ENCODE measurements around the gene WDR59. TPM values are rescaled to one million over a fixed set of nuclear protein-coding genes. Genes with fewer than 3 reads are reported as not detected.

WDR59 gene
- total and polyA plus RNA-seq, 8 donors = 23.0 to 62.3 (median 31.9) TPM

DNA sequence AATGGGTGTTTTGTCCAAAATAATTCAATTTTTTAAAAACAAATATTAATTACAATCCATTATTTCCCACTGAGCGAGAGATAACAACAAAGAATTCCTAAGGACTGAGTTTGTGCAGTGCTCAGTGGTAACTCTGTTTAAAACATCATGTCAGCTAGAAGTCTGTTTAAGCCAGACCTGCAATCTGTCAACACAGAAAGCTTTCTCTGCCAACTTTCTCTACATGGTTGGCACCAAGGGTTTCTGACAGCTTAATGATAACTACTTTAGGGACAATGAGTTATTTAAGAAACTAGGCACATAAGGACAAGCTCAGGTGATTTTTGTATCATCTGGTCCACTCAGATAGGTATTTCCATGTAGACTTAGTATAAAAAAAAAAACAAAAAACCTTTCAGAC, 81.8 kb downstream of the WDR59 start:
- DNase-seq = no peak
- Histone ChIP-seq H3K36me3 (peaks cover 2 to 13% (median 3%) of the 10 kb centered on the region in 3 donors), H3K4me3 (no peak overlapping the region), H3K4me1 (peaks cover 12 to 26% (median 18%) of the 10 kb centered on the region in 3 donors), H3K27me3 (no peaks in the 10 kb centered on the region), H3K27ac (no peak overlapping the region), H3K9me3 (no peaks in the 10 kb centered on the region)
- TF ChIP-seq CTCF (IDR thresholded peaks at IDR 0.05) = no peak
- ATAC-seq = peak; percentile 61 to 81 (median 64)
- intact Hi-C loops (cut with DNase I) = no loop called here
- 35 to 37% methylated on average over 1 of the region's 1 CpG for WGBS, 2 donors
- no peak for FAIRE-seq

DNA sequence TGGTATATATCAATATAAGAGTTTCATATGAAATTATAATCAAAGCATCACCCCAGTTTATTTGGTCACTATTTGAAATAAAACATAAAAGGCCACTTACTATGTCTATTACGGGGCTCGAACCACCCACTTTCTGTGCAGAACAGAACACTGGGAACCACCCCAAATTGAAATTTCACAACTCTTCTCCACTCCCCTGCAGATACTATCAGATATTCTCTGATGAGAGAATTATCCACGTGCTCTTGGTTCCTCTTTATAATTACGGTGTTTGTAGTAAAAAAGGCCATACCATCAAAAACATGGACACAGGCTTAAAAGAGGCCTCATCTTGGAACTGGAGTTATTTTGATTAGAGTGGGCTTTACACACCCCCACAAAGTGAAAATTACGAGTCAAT, 82.8 kb downstream of the WDR59 start:
- no peak for DNase-seq
- TF ChIP-seq CTCF (IDR thresholded peaks at IDR 0.05) = no peak
- no peak overlapping the region for H3K4me3 ChIP-seq
- H3K36me3 ChIP-seq = peaks cover 0 to 8% (median 0%) of the 10 kb centered on the region in 3 donors
- no peak overlapping the region for H3K27ac ChIP-seq
- intact Hi-C loops (cut with DNase I) = no loop called here
- H3K9me3 ChIP-seq = no peaks in the 10 kb centered on the region
- peaks cover 12 to 26% (median 18%) of the 10 kb centered on the region in 3 donors for H3K4me1 ChIP-seq
- H3K27me3 ChIP-seq = no peaks in the 10 kb centered on the region
- ATAC-seq = no peak
- no peak for FAIRE-seq
- 90 to 95% methylated on average over 5 of the region's 5 CpGs for WGBS, 2 donors

DNA sequence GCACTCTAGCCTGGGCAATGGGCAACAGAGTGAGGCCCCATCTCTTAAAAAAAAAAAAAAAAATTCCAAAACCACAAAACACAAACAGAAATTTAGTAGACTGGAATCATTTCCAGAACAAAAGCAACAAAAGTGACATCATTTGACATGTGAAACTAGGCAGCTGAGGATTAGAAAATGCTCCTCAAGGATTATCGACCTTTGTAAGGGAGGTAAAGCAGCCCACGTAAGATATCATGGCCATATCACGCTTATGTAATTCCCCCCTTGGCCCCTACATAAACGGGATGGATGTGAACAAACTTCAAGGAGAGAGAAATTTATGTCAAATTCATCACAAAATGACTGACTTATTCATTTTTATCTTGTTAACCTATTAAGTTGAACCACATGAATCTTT, 83.3 kb downstream of the WDR59 start:
- no peaks in the 10 kb centered on the region for H3K9me3 ChIP-seq
- peak in 1 of 6 donors; percentile 35 for DNase-seq
- H3K27me3 ChIP-seq = no peaks in the 10 kb centered on the region
- peaks cover 12 to 26% (median 18%) of the 10 kb centered on the region in 3 donors for H3K4me1 ChIP-seq
- 38 to 41% methylated on average over 4 of the region's 4 CpGs for WGBS, 2 donors
- no peak overlapping the region for H3K27ac ChIP-seq
- TF ChIP-seq CTCF (IDR thresholded peaks at IDR 0.05) = no peak
- peak; percentile 75 to 82 (median 78) for ATAC-seq
- intact Hi-C loops (cut with DNase I) = no loop called here
- no peak for FAIRE-seq
- H3K4me3 ChIP-seq = no peak overlapping the region
- H3K36me3 ChIP-seq = peaks cover 0 to 6% (median 0%) of the 10 kb centered on the region in 3 donors

- no peak overlapping the region for H3K4me3 ChIP-seq
- H3K36me3 ChIP-seq = peaks cover 0 to 6% (median 0%) of the 10 kb centered on the region in 3 donors
- intact Hi-C loops (cut with DNase I) = no loop called here
- no peaks in the 10 kb centered on the region for H3K27me3 ChIP-seq
- H3K27ac ChIP-seq = no peak overlapping the region
- no peak for TF ChIP-seq CTCF (IDR thresholded peaks at IDR 0.05)
- 96 to 99% methylated on average over 4 of the region's 4 CpGs for WGBS, 2 donors
- ATAC-seq (no peak), FAIRE-seq (no peak), DNase-seq (no peak)
- H3K9me3 ChIP-seq = no peaks in the 10 kb centered on the region
- H3K4me1 ChIP-seq = peaks cover 12 to 26% (median 18%) of the 10 kb centered on the region in 3 donors
Observed at GRCh38 chr16:74899816-74900215, 85.1 kb downstream of the WDR59 start.

DNA sequence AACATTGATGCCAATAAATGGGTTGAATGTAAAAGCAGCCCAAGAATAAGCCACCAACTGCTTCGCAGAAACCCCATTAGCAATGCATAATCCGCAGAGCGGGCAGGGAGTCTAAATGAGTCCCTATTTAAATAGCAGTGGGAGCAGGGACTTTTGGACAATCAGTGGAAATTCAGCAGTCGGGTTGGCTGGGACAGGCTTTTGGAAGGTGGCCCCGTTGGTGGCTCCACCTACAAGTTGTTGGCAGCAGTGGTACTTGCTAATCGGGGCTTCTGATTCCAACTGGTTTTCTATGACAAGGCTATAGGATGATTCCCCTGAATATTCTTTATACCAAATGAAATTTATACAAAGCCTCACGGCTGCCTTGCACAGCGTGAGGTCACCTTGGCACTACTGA, 86.3 kb downstream of the WDR59 start:
- ATAC-seq = no peak
- no peaks in the 10 kb centered on the region for H3K9me3 ChIP-seq
- 82 to 83% methylated on average over 8 of the region's 8 CpGs for WGBS, 2 donors
- H3K4me3 ChIP-seq = no peak overlapping the region
- no peak overlapping the region for H3K27ac ChIP-seq
- no peaks in the 10 kb centered on the region for H3K27me3 ChIP-seq
- intact Hi-C loops (cut with DNase I) = no loop called here
- no peak for FAIRE-seq
- peaks cover 12 to 26% (median 14%) of the 10 kb centered on the region in 3 donors for H3K4me1 ChIP-seq
- TF ChIP-seq CTCF (IDR thresholded peaks at IDR 0.05) = no peak
- peaks cover 0 to 6% (median 0%) of the 10 kb centered on the region in 3 donors for H3K36me3 ChIP-seq
- DNase-seq = no peak

Data from pancreas (tissue), 10 donors.